SU-DHL-6 (cell line): ENCODE data around the gene ANKRD34A.

Source experiments
- EZH2phosphoT487 ChIP-seq: fragments of 200-600 bp; sonication (generic), shearing (Covaris generic); conservative IDR thresholded peaks from 2 replicates; pipeline ENCODE4 v1.6.1; 2018; ENCODE audit warnings: mild to moderate bottlenecking, antibody characterized with exemption, low read length, moderate library complexity, mixed read lengths
- TF ChIP-seq, protein P1 (sequence below): fragments of 200-600 bp; sonication (generic); IDR thresholded peaks from one replicate; pipeline ENCODE4 v1.5.1; 2017; ENCODE audit warnings: antibody characterized with exemption, mild to moderate bottlenecking, low read length, moderate library complexity; ENCODE audit not compliant: insufficient read depth, poor library complexity, severe bottlenecking

- TF ChIP-seq, protein P1, sequence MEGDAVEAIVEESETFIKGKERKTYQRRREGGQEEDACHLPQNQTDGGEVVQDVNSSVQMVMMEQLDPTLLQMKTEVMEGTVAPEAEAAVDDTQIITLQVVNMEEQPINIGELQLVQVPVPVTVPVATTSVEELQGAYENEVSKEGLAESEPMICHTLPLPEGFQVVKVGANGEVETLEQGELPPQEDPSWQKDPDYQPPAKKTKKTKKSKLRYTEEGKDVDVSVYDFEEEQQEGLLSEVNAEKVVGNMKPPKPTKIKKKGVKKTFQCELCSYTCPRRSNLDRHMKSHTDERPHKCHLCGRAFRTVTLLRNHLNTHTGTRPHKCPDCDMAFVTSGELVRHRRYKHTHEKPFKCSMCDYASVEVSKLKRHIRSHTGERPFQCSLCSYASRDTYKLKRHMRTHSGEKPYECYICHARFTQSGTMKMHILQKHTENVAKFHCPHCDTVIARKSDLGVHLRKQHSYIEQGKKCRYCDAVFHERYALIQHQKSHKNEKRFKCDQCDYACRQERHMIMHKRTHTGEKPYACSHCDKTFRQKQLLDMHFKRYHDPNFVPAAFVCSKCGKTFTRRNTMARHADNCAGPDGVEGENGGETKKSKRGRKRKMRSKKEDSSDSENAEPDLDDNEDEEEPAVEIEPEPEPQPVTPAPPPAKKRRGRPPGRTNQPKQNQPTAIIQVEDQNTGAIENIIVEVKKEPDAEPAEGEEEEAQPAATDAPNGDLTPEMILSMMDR, result no peak
- no peak for TF ChIP-seq EZH2phosphoT487
Observed at GRCh38 chr1:145947551-145947950, 16.8 kb downstream of the ANKRD34A start.
